NCI-H2107 treated with DMSO at 0.1 percent for 48 hours (cell line): ENCODE measurements around the gene APELA.
"Not testable (repeated sequence)": the region's sequence is repeated elsewhere in the genome, so short reads cannot be mapped to it uniquely, and the experiment has no call there.

ENCODE experiments used
- DNase-seq: peaks from one replicate; lab custom pipeline; 2025; ENCODE audit not compliant: unreplicated experiment; lab: John Stamatoyannopoulos, UW

Gene APELA

DNA sequence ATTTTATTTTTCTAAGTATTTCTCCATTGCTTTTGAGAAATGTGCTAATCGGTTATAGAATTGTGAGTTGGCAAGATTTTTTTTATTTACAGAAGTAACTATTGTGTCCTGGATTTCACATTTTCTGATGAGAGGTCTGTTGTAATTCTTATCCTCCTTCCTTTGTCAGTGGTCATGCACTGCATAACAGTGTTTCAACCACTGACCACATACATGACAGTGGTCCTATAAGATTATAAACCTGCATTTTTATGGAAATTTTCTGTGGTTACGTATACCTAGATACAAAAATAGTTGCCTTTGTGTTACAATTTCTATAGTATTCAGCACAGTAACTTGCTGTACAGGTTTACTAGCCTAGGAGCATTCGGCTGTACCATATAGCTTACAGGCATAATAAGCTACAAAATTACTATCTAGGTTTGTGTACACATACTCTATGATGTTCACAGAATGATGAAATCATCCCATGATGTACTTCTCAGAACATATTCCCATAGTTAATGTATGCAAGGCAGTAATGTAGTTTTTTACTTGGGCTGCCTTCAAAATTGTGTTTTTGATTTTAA lies 47.8 kb downstream of the APELA start:
- DNase-seq: no peak

- no peak for DNase-seq
These were observed 49.3 kb downstream of the APELA start for GRCh38 chr4:164926301-164926700.

DNA sequence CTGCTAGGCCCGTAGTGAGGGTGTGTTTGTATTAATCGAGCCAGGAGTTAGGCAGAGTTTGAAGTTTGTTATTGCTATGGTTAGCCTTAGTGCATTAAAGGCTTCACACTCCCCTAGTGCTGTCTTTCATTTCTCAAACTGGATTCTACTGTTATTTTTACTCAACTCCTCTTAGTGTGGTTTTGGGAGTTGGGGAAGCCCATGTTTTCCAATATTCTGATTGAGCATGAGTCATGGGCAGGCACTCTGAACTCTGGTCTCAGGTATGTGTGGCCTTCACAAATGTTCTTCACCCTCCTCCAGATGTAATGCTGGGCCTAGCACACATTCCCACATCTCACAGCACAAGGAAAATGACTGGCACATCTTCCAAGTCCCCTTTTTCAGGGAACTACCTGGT lies 50.1 kb downstream of the APELA start:
- not testable (repeated sequence) for DNase-seq

- DNase-seq: no peak
These were observed 53.7 kb downstream of the APELA start for GRCh38 chr4:164930647-164931046.

DNA sequence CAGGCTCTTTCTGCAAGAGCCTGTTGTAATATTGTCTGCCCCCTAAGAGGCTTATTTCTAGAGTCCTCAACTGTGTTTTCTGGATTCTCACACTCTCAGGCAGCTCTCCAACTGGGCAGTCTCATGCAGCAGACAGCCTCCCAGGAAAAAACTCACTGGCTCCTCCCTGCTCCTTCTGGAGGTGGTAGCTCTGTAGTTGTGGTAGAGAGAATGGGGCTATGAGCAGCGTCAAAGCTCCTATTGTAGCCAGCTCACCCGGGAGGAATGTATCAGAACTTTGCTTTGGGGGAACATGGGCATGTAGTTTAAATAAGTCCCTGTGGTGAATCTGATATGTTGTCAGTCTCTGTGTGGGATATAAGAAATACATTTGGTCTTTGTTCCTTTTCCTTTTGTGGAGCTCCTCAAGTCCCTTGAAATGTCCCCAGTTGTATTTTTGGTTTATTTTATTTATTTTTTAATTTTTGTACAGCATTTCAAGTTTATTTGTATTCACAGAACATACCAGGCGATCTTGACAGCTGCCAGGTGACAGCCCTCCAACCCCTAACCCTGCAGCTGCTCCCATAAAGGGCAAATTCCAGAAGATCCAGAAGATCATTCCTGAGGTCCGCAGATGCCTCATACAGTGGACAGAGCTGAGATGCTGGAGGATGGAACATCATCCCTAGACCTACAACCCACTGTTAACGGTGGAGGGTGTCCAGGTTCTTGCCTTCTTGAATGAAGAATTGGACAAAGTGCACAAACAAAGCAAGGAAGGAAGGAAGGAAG lies 54.8 kb downstream of the APELA start:
- DNase-seq: no peak

DNA sequence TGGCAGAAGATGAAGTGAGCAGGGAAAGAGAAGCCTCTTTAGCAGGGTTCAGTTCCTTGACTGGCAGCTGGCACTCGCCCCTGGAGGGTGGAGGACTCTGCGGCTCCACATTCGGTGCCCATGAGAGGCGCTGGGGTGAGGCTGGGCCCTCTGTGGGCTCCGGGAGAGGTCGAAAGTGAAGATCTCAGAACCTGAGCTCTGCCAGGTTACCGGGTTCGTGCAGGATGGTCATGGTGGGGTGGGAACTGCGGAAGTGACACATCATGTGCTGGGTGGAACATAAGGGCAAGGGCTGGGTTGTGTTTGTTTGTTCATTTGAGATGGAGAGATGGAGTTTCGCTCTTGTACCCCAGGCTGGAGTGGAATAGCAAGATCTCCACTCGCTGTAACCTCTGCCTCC lies 56.3 kb downstream of the APELA start:
- DNase-seq: no peak

DNA sequence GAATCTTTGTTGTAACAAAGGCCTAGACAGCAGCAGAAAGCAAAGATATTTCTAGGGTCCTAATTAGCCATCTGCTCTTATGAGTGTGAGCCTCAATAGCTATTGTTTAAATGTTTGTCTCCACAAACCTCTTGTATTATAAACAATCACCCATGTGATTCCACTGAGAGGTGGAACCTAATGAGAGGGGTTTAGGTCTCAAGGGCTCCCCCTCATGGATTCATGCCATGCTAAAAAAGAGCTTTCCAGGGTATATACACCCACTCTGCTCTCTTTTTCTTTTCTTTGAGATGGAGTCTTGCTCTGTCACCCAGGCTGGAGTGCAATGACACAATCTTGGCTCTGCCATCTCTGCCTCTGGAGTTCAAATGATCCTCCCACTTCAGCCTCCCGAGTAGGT lies 58.4 kb downstream of the APELA start:
- DNase-seq: no peak

- not testable (repeated sequence) for DNase-seq
These were observed 59.1 kb downstream of the APELA start for GRCh38 chr4:164935865-164936606.

GRCh38 chr4:164937576-164938270 lies 60.7 kb downstream of the APELA start:
- no peak for DNase-seq

- no peak for DNase-seq
These were observed 66.2 kb downstream of the APELA start for GRCh38 chr4:164943192-164943591.

DNA sequence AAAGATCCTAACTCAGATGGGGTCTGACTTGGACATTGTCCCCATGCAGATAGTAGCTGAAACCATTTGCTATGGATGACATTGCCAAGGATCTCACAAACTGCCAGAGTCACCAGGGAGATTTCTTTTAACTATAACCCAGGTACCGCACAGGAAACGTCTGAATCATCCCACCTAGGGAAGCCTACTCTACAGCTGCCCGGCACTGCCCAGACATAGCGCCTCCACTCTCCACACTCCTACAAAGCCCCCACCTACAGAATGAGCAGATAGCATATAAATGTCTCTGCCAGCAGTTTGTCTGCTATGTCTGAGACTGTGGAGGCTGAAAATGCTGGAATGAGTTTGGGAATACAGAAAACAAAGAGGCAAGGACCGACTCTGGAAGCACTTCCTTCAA lies 68.2 kb downstream of the APELA start:
- DNase-seq: no peak

- DNase-seq: no peak
These were observed 69.8 kb downstream of the APELA start for GRCh38 chr4:164946810-164947209.
